Neuronal stem cell (in vitro differentiated cells): ENCODE results near the gene REC8.

Experiments used
- DNase-seq: peaks from one replicate; pipeline ENCODE4 v3.0.0-alpha.2; 2013; ENCODE audit warnings: low spot score
- H2AFZ ChIP-seq: one replicate; pipeline ENCODE4 v1.6.1; 2013; ENCODE audit warnings: mild to moderate bottlenecking, low read length, inconsistent platforms
- H2AK5ac ChIP-seq: 2 replicates; pipeline ENCODE4 v1.6.1; 2013; ENCODE audit warnings: low read depth, mild to moderate bottlenecking, inconsistent platforms, low read length, moderate library complexity, mixed read lengths
- H2BK120ac ChIP-seq: 2 replicates; pipeline ENCODE4 v1.6.1; 2013; ENCODE audit warnings: low read depth, mild to moderate bottlenecking, inconsistent platforms, low read length, moderate library complexity, mixed read lengths
- H2BK12ac ChIP-seq: one replicate; pipeline ENCODE4 v1.6.1; 2013; ENCODE audit warnings: low read length, inconsistent platforms
- H2BK15ac ChIP-seq: 2 replicates; pipeline ENCODE4 v1.6.1; 2013; ENCODE audit warnings: mild to moderate bottlenecking, low read length, inconsistent platforms, mixed read lengths
- H2BK5ac ChIP-seq: one replicate; pipeline ENCODE4 v1.6.1; 2013; ENCODE audit warnings: inconsistent platforms, mild to moderate bottlenecking, low read length, moderate library complexity
- H3K14ac ChIP-seq: one replicate; pipeline ENCODE4 v1.6.1; 2013; ENCODE audit warnings: low read length, inconsistent platforms
- H3K18ac ChIP-seq: 2 replicates; pipeline ENCODE4 v1.6.1; 2013; ENCODE audit warnings: low read length, inconsistent platforms
- H3K23ac ChIP-seq: 2 replicates; pipeline ENCODE4 v1.6.1; 2013; ENCODE audit warnings: low read depth, mild to moderate bottlenecking, mixed read lengths, low read length, inconsistent platforms; ENCODE audit not compliant: poor library complexity
- H3K27ac ChIP-seq: replicated peaks from 3 replicates; pipeline ENCODE4 v1.5.1; 2013; ENCODE audit warnings: low read length, inconsistent platforms
- H3K27me3 ChIP-seq, 3 experiments: 2 replicates each; pipeline ENCODE4 v1.6.1; 2013; ENCODE audit warnings: low read length in 3 of 3, mild to moderate bottlenecking in 2 of 3, inconsistent platforms in 1 of 3, low read depth in 1 of 3, mixed read lengths in 1 of 3, moderate library complexity in 1 of 3; ENCODE audit not compliant: control insufficient read depth in 3 of 3, insufficient read depth in 3 of 3
- H3K36me3 ChIP-seq, 2 donors: replicated peaks in 1 of 2; 2 replicates each; pipeline ENCODE4 v1.6.1; 2013; ENCODE audit warnings: low read length in 2 of 2; ENCODE audit not compliant: control insufficient read depth in 2 of 2, insufficient read depth in 2 of 2
- H3K4ac ChIP-seq: 2 replicates; pipeline ENCODE4 v1.6.1; 2013; ENCODE audit warnings: inconsistent platforms, mild to moderate bottlenecking, low read length, moderate library complexity
- H3K4me1 ChIP-seq, 2 donors: 1 replicate in 1 of 2; 2 replicates in 1 of 2; pipeline ENCODE4 v1.6.1; 2013; ENCODE audit warnings: low read length in 2 of 2, low read depth in 1 of 2; ENCODE audit not compliant: control insufficient read depth in 2 of 2, insufficient read depth in 1 of 2
- H3K4me2 ChIP-seq: one replicate; pipeline ENCODE4 v1.6.1; 2013; ENCODE audit warnings: mild to moderate bottlenecking, low read length, inconsistent platforms; ENCODE audit not compliant: insufficient read depth, poor library complexity, severe bottlenecking
- H3K4me3 ChIP-seq, 2 donors: 2 replicates each; pipeline ENCODE4 v1.5.1; 2013; ENCODE audit warnings: low read length in 2 of 2, mild to moderate bottlenecking in 2 of 2, inconsistent platforms in 1 of 2, moderate library complexity in 1 of 2
- H3K79me1 ChIP-seq: one replicate; pipeline ENCODE4 v1.6.1; 2013; ENCODE audit warnings: low read depth, mild to moderate bottlenecking, inconsistent platforms, low read length, moderate library complexity
- H3K9ac ChIP-seq: one replicate; pipeline ENCODE4 v1.6.1; 2013; ENCODE audit warnings: mild to moderate bottlenecking, low read depth, low read length, inconsistent platforms; ENCODE audit not compliant: poor library complexity
- H3K9me3 ChIP-seq, 2 donors: replicated peaks in 1 of 2; 2 replicates each; pipeline versions ENCODE3 to v1.6.1; 2013; ENCODE audit warnings: low read length in 2 of 2, mild to moderate bottlenecking in 2 of 2, inconsistent platforms in 1 of 2, low read depth in 1 of 2, mixed read lengths in 1 of 2, moderate library complexity in 1 of 2; ENCODE audit not compliant: control insufficient read depth in 2 of 2, insufficient read depth in 1 of 2
- H4K8ac ChIP-seq: one replicate; pipeline ENCODE4 v1.6.1; 2013; ENCODE audit warnings: low read depth, mild to moderate bottlenecking, inconsistent platforms, low read length, moderate library complexity
- H4K91ac ChIP-seq: one replicate; pipeline ENCODE4 v1.6.1; 2013; ENCODE audit warnings: low read length, low read depth, mild to moderate bottlenecking, inconsistent platforms; ENCODE audit not compliant: poor library complexity
- WGBS, 2 donors: extraction: QIAGEN DNeasy Blood & Tissue Kit; methylation state at CpG; one replicate each; pipeline ENCODE4 v1.1.7; 2013; ENCODE audit warnings: missing lambda C conversion rate in 2 of 2, mixed read lengths in 1 of 2; ENCODE audit not compliant: insufficient read length in 2 of 2, insufficient replicate concordance in 1 of 2; ENCODE audit errors: extremely low coverage in 2 of 2; 5-methylcytosine and 5-hydroxymethylcytosine counted together

REC8 gene

GRCh38 chr14:24207104-24207551, 35.2 kb downstream of the REC8 start:
- Histone ChIP-seq H3K23ac (no peak overlapping the region), H4K8ac (no peak overlapping the region), H3K27ac (no peak overlapping the region), H3K4me2 (no peak overlapping the region), H2AFZ (no peak overlapping the region), H3K9ac (no peak overlapping the region), H2BK15ac (no peak overlapping the region), H3K18ac (no peak overlapping the region), H3K79me1 (peaks cover 7% of the 10 kb centered on the region), H3K27me3 (no peaks in the 10 kb centered on the region), H3K36me3 (peaks cover 44 to 84% of the 10 kb centered on the region in 2 donors), H4K91ac (no peak overlapping the region), H3K9me3 (no peaks in the 10 kb centered on the region), H2BK12ac (no peak overlapping the region), H3K14ac (no peak overlapping the region), H3K4me1 (no peaks in the 10 kb centered on the region), H3K4me3 (no peak overlapping the region), H3K4ac (no peak overlapping the region), H2BK120ac (no peak overlapping the region), H2BK5ac (no peak overlapping the region), H2AK5ac (no peak overlapping the region)
- no CpG with 5 or more reads among the region's 5 CpGs for WGBS, 2 donors
- DNase-seq = no peak

GRCh38 chr14:24207625-24208024, 35.7 kb downstream of the REC8 start:
- H2BK12ac ChIP-seq = no peak overlapping the region
- no peak overlapping the region for H2BK5ac ChIP-seq
- H3K4me1 ChIP-seq = no peaks in the 10 kb centered on the region
- peaks cover 44 to 80% of the 10 kb centered on the region in 2 donors for H3K36me3 ChIP-seq
- no peak overlapping the region for H3K18ac ChIP-seq
- H3K4me3 ChIP-seq = no peak overlapping the region
- no peaks in the 10 kb centered on the region for H3K9me3 ChIP-seq
- no peak overlapping the region for H4K91ac ChIP-seq
- H3K27me3 ChIP-seq = no peaks in the 10 kb centered on the region
- no peak overlapping the region for H2BK120ac ChIP-seq
- H2AFZ ChIP-seq = no peak overlapping the region
- H3K14ac ChIP-seq = no peak overlapping the region
- WGBS, 2 donors = no CpG with 5 or more reads among the region's 2 CpGs
- no peak overlapping the region for H2BK15ac ChIP-seq
- no peak overlapping the region for H3K4me2 ChIP-seq
- no peak for DNase-seq
- H4K8ac ChIP-seq = no peak overlapping the region
- no peak overlapping the region for H3K9ac ChIP-seq
- no peak overlapping the region for H3K27ac ChIP-seq
- no peak overlapping the region for H3K23ac ChIP-seq
- peaks cover 7% of the 10 kb centered on the region for H3K79me1 ChIP-seq
- no peak overlapping the region for H2AK5ac ChIP-seq
- H3K4ac ChIP-seq = no peak overlapping the region

GRCh38 chr14:24211311-24211710, 39.4 kb downstream of the REC8 start:
- H2BK15ac ChIP-seq = no peak overlapping the region
- H4K91ac ChIP-seq = no peak overlapping the region
- H3K14ac ChIP-seq = no peak overlapping the region
- H3K27me3 ChIP-seq = no peaks in the 10 kb centered on the region
- H3K27ac ChIP-seq = no peak overlapping the region
- H2BK5ac ChIP-seq = no peak overlapping the region
- H3K79me1 ChIP-seq = peaks cover 7% of the 10 kb centered on the region
- peak overlapping the region; percentile 50 for H3K9ac ChIP-seq
- H2BK12ac ChIP-seq = no peak overlapping the region
- no peak overlapping the region for H2AFZ ChIP-seq
- peak overlapping the region; percentile 83 for H4K8ac ChIP-seq
- peaks cover 4 to 5% of the 10 kb centered on the region in 2 donors for H3K4me1 ChIP-seq
- no CpG with 5 or more reads among the region's 6 CpGs for WGBS, 2 donors
- no peak overlapping the region for H2BK120ac ChIP-seq
- H3K4ac ChIP-seq = no peak overlapping the region
- H3K36me3 ChIP-seq = peaks cover 35 to 62% of the 10 kb centered on the region in 2 donors
- H3K9me3 ChIP-seq = no peaks in the 10 kb centered on the region
- H3K23ac ChIP-seq = peak overlapping the region; percentile 46
- H3K4me2 ChIP-seq = no peak overlapping the region
- DNase-seq = no peak
- no peak overlapping the region for H3K4me3 ChIP-seq
- no peak overlapping the region for H2AK5ac ChIP-seq
- no peak overlapping the region for H3K18ac ChIP-seq

GRCh38 chr14:24212924-24213865, 41.3 kb downstream of the REC8 start, which contains the start of gene CHMP4A:
Gene CHMP4A, minus strand, starts transcription at chr14:24213488. Its CDS starts 49 bp downstream, at chr14:24213439.
- Histone ChIP-seq H4K8ac (no peak within 1 kb of the TSS), H3K4me2 (peak within 1 kb of the TSS; percentile 73), H4K91ac (no peak within 1 kb of the TSS), H2AFZ (peak within 1 kb of the TSS; percentile 85), H2AK5ac (no peak within 1 kb of the TSS), H2BK120ac (no peak within 1 kb of the TSS), H2BK12ac (no peak within 1 kb of the TSS), H3K14ac (peak within 1 kb of the TSS; percentile 77), H2BK5ac (no peak within 1 kb of the TSS), H3K23ac (peak within 1 kb of the TSS; percentile 98), H3K79me1 (no peaks in the 10 kb centered on the region), H3K9me3 (no peaks in the 10 kb centered on the region), H3K36me3 (peaks cover 24 to 58% of the 10 kb centered on the region in 2 donors), H3K4me3 (peak within 1 kb of the TSS; percentile 62 to 90), H2BK15ac (no peak within 1 kb of the TSS), H3K4me1 (peaks cover 4 to 5% of the 10 kb centered on the region in 2 donors), H3K4ac (no peak within 1 kb of the TSS), H3K18ac (peak within 1 kb of the TSS; percentile 96), H3K9ac (peak within 1 kb of the TSS; percentile 94), H3K27ac (peak within 1 kb of the TSS; percentile 96), H3K27me3 (no peaks in the 10 kb centered on the region)
- no CpG with 5 or more reads among the region's 53 CpGs for WGBS, 2 donors
- DNase-seq = peak; percentile 94
